HG03442 (cell line): ENCODE data around the gene CCNJL.
"Not testable (repeated sequence)": the region's sequence is repeated elsewhere in the genome, so short reads cannot be mapped to it uniquely, and the experiment has no call there.

Source experiments
- ATAC-seq: cut with Tn5 transposase; IDR thresholded peaks from one replicate; pipeline ENCODE4 v1.9.1; 2021; ENCODE audit warnings: mild to moderate bottlenecking, moderate library complexity; ENCODE audit not compliant: unreplicated experiment

The CCNJL gene, protein sequence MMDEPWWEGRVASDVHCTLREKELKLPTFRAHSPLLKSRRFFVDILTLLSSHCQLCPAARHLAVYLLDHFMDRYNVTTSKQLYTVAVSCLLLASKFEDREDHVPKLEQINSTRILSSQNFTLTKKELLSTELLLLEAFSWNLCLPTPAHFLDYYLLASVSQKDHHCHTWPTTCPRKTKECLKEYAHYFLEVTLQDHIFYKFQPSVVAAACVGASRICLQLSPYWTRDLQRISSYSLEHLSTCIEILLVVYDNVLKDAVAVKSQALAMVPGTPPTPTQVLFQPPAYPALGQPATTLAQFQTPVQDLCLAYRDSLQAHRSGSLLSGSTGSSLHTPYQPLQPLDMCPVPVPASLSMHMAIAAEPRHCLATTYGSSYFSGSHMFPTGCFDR

DNA sequence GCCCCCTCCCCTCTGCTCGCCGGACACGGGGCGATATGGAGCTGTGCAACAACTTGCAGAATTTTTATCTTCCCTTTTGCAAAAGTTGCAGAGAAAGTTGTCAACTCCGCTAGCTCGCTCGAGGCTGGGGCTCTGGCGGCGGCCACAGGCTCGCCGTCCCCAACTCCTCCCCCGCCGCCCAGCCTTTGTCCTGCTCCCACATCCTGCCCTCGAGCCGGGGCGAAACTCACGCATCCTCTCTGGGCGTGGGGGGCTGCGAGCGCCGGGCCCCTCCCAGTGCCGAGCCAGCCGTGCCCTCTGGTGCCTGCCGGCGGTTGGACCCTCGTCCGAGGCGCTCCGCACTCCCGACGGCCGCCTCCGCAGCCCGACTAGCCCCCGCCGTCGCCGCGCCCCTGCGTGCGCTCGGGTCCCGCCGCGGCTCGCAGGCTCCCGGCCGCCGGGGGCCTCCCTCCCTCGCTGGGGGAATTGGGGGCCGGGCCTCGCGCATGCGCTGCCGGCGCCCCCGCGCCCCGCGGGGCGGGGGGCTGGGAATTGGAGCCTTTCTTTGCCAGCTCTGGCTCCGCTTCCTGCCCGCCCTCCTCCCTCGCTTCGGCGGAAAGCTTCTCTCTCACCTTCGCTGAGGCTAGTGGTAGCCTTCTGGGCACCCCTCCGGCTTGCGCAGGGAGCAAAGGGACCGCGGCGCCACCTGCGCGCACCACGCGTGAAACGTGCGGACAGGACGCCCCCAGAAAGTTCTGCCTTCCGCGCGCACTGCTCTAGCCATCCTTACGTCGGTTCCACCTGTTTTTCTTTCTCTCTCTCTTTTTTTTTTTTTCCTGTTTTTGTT is at the start of gene CCNJL:
TSS of gene CCNJL (minus strand) at position 431 of the 826 bp plus-strand sequence. CDS start 641 bp downstream, outside the sequence.
- peak; percentile 43 for ATAC-seq

- no peak for ATAC-seq
Measured at GRCh38 chr5:160361624-160362228, 49.4 kb upstream of the CCNJL start.

DNA sequence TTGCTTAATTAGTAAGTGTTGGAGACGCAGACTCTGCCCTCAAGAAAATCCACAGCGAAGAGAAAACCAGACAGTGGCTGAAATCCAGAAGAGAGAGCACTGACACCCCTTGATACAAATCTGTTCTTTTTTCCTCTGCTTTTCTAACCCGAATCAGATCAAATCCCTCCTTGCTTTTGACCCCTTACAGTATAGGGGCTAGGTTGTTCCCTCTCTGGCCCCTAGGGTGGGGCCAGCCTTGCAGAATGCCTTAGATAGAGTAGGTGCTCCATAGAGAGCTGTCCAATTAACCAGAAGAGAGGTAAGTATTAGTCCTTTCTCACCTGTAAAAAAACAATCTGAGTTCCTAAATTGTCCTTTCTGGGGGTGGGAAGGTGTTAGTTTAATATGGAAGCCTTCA is 47.9 kb upstream of the CCNJL start:
- ATAC-seq, result no peak

DNA sequence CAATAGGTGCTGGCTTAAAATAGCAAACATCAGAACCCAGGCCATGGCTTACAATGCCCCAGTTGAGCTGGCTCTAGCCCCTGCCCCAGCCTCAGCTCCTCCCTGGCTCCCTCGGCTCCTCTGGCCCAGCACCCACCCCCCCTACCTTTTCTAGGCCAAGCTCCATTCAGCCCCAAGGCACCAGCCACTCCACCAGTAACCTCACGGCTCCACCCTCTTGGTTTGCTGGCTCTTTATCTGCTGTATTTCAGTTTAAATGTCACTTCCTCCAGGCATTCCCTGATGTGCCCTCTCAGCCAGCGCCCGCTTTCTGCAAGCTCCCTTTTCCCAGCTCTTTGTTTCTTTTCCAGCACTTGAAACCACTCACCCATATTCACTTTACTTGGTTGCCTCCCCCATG is 47.5 kb upstream of the CCNJL start:
- no peak for ATAC-seq

- no peak for ATAC-seq
Measured at GRCh38 chr5:160359242-160359641, 46.9 kb upstream of the CCNJL start.

DNA sequence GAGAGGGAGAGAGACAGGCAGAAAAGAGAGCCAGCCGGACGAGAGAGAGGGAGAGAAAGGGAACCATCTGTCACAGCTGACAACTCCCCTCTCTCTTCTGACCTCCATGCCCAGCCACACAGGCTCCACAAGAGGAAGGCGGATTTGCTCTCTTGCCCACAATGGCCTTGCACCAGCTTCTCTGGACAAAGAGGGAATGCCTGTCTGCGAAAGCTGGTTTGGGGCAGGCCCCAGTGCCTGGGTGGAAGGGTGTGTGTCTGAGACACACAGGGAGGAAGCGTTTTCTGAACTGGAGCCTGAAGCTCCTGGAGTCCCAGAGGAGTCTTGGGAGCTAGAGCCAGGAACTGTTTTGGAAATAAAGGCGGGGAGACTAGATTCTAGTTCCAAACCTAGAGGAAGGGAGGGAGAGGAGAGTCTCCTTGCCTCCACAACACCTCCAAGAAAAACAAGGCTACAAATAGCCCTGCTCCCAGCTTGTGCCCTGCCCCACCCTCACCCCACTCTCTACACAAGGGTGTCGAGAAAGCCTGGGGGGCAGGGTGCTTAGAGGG is 45.6 kb upstream of the CCNJL start:
- ATAC-seq, result no peak

- ATAC-seq, result no peak
Measured at GRCh38 chr5:160357394-160357793, 45.0 kb upstream of the CCNJL start.

GRCh38 chr5:160356550-160357347 is 44.4 kb upstream of the CCNJL start:
- no peak for ATAC-seq

DNA sequence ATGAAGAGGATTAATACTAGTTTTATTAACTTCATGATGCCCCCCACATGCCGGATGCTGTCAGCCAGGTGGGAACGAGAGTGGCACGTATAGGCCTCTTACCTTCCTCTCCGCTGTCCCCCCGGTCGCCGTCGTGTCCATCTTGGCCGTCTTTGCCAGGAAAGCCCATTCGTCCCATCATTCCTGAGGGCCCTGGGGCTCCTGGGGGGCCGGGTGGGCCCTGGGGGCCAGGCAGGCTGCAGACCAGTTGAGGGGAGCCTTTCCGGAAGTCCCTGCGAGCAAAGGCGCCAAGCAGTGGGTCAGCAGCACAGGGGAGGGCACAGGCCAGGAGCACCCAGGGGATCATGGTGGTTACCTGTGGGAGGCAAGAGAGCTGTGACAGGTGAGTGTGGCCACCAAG is 42.3 kb upstream of the CCNJL start:
- no peak for ATAC-seq

DNA sequence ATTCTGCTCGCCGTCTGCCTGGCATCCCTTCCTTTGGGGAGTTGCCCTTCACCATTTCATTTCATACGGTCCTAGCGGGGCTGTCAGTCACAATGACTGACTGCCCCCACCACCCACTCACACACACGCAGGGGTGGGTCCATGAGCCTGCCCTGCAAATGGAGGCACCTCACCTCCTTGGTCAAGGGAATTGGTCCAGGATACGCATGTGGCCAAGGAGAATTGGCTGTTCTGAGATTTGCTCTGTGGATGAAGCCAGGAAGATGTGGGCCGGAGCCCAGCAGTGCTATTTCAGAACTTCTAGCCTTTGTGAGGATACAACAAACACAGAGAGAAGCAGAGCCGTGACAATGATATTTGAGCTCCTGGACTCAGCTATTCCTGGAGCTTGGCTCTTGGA is 41.0 kb upstream of the CCNJL start:
- no peak for ATAC-seq

- ATAC-seq, result no peak
Measured at GRCh38 chr5:160352308-160352707, 39.9 kb upstream of the CCNJL start.

GRCh38 chr5:160349935-160350303 is 37.6 kb upstream of the CCNJL start:
- ATAC-seq, result no peak

- ATAC-seq, result no peak
Measured at GRCh38 chr5:160349249-160349934, 37.0 kb upstream of the CCNJL start.

GRCh38 chr5:160348080-160348479 is 35.7 kb upstream of the CCNJL start:
- ATAC-seq, result no peak

DNA sequence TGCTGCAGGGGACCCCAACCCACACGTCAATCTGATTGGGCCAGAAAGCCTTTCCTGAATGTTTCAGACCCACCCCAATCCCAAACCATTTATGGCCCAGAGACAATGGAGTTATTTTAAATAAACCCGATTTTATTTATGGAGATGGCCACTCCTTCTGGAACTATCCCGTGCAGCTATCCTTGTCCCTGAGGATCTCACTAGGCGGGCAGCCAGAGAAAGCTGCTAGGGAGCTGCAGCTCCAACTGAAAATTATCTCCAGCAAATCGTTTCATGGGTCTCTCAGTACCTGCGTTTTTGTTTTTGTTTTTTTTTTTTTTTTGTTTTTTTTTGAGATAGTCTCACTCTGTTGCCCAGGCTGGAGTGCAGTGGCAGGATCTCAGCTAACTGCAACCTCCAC is 35.1 kb upstream of the CCNJL start:
- ATAC-seq, result no peak

DNA sequence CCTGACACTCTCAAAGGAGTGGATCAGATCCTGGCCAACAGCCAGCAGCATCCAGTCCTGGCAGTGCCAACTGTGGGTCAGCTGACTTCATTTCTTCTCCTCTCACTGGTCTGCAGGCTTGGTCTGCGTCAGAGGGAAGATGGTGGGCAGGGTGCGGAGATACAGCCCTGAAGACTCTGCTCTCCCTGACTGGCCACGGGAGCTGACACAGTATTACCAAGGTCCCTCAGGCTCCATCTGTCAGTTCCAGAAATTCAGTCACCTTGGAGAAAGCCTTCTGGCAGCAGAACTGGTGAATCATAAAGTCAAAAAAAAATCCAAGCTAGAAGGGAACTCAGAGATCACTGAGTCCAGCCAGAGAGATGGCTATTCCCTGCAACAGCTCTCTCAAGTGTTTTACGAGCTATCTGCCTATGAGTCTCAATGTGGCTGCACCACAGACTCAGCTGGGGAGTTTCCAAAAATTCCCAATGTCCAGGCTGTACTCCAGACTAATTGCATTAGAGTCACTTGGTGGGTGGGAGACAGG is 30.1 kb upstream of the CCNJL start:
- no peak for ATAC-seq

GRCh38 chr5:160341309-160341870 is 29.0 kb upstream of the CCNJL start:
- no peak for ATAC-seq

GRCh38 chr5:160340513-160340912 is 28.1 kb upstream of the CCNJL start:
- not testable (repeated sequence) for ATAC-seq

DNA sequence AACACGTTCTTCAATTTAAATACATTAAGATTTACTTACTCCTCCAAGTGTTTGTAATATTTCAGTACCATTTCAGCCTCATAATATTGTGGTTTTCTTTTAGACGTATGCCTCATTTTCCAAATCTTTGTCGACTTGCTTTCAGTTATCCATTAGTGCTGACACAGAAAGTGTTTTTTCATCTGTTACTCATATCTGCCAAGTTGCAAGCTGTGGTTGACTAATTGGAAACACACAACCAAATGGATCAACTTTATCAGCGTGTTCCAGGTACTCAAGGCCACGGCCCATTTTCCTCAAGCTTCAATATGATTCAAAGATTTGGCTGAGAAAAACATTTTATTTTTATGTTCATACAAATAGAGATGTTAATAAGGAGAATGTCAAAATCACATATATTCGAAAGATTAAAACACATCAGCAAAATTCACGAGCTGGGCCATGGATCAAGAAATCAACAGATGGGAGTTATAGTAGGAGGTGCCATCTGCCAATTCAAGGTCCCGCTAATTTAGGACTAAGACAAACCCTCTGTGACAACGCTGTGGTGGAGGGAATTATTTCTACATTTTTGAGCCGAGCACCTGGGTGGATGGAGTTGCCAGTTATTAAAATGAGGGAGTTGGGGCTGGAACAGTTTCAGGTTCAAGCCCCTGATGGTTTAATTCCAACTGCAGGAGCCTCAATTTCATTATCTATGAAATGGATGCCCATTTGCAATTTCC is 27.2 kb upstream of the CCNJL start:
- ATAC-seq, result no peak
